Keratinocyte (primary cell): ENCODE measurements around the gene GRPEL1. TPM values are rescaled to one million over a fixed set of nuclear protein-coding genes. Genes with fewer than 3 reads are reported as not detected.

Experiments used
- DNase-seq: peaks from one replicate; pipeline ENCODE4 v3.0.0-alpha.2; 2011; ENCODE audit warnings: low read depth, missing footprints, low spot score
- FAIRE-seq: peaks from 2 replicates; lab custom pipeline; 2011; peaks lifted over from hg19 to GRCh38; lab: Jason Lieb, UNC
- H2AFZ ChIP-seq: 2 replicates; pipeline ENCODE4 v1.6.0; 2012; ENCODE audit warnings: low read length, control low read depth, inconsistent platforms; ENCODE audit not compliant: control insufficient read depth
- H3K27ac ChIP-seq: 2 replicates; pipeline ENCODE4 v1.5.1; 2011; ENCODE audit warnings: low read length; ENCODE audit not compliant: control insufficient read depth, insufficient read depth
- H3K27me3 ChIP-seq: 3 replicates; pipeline ENCODE4 v1.6.0; 2011; ENCODE audit warnings: low read length; ENCODE audit not compliant: control insufficient read depth, insufficient read depth; ENCODE audit errors: extremely low read depth
- H3K36me3 ChIP-seq, 2 experiments: 2 replicates in 1 of 2; 3 replicates in 1 of 2; pipeline ENCODE4 v1.5.1; 2011; ENCODE audit warnings: low read length in 2 of 2, mild to moderate bottlenecking in 1 of 2; ENCODE audit not compliant: control insufficient read depth in 2 of 2, insufficient read depth in 2 of 2; ENCODE audit errors: extremely low read depth in 1 of 2
- H3K4me1 ChIP-seq: 3 replicates; pipeline ENCODE4 v1.5.1; 2011; ENCODE audit warnings: low read length; ENCODE audit not compliant: control insufficient read depth, insufficient read depth; ENCODE audit errors: extremely low read depth
- H3K4me2 ChIP-seq: 3 replicates; pipeline ENCODE4 v1.6.0; 2011; ENCODE audit warnings: low read depth, low read length; ENCODE audit not compliant: control insufficient read depth, insufficient read depth; ENCODE audit errors: extremely low read depth
- H3K4me3 ChIP-seq, 3 experiments: fragments of 200-600 bp in 1 of 3; sonication (generic) in 1 of 3; 2 replicates in 2 of 3; 3 replicates in 1 of 3; pipeline ENCODE4 v1.5.1; 2011 to 2016; ENCODE audit warnings: low read length in 3 of 3, mild to moderate bottlenecking in 3 of 3, control low read depth in 2 of 3, inconsistent platforms in 1 of 3, low read depth in 1 of 3, mixed read lengths in 1 of 3, mixed run types in 1 of 3, moderate library complexity in 1 of 3; ENCODE audit not compliant: control insufficient read depth in 2 of 3, insufficient read depth in 2 of 3; ENCODE audit errors: extremely low read depth in 1 of 3
- H3K79me2 ChIP-seq: 2 replicates; pipeline ENCODE4 v1.6.0; 2012; ENCODE audit warnings: low read length; ENCODE audit not compliant: control insufficient read depth, insufficient read depth
- H3K9ac ChIP-seq: 3 replicates; pipeline ENCODE4 v1.6.0; 2011; ENCODE audit warnings: low read length; ENCODE audit not compliant: control insufficient read depth, insufficient read depth; ENCODE audit errors: extremely low read depth
- H3K9me1 ChIP-seq: 3 replicates; pipeline ENCODE4 v1.6.0; 2011; ENCODE audit warnings: low read length; ENCODE audit not compliant: control insufficient read depth, insufficient read depth; ENCODE audit errors: extremely low read depth
- H3K9me3 ChIP-seq: 2 replicates; pipeline ENCODE4 v1.5.1; 2012; ENCODE audit warnings: low read depth, low read length; ENCODE audit not compliant: control insufficient read depth
- H4K20me1 ChIP-seq: 3 replicates; pipeline ENCODE4 v1.6.0; 2011; ENCODE audit warnings: low read length; ENCODE audit not compliant: control insufficient read depth, insufficient read depth; ENCODE audit errors: extremely low read depth
- EZH2 ChIP-seq: IDR thresholded peaks from one replicate; pipeline ENCODE4 v1.6.1; 2012; ENCODE audit warnings: inconsistent platforms, mild to moderate bottlenecking, low read length, moderate library complexity
- dilution Hi-C: fragments of 300-500 bp; cut with MboI; formaldehyde crosslinking; loops from one replicate; pipeline ENCODE4 v1.7.0; 2020; ENCODE audit warnings: low sequenced_read_pairs; ENCODE audit not compliant: extremely low pct_ligation_motif_present
- polyA plus RNA-seq, 5 experiments: library from polyadenylated mRNA; depleted of rRNA in 3 of 5; stranded (reverse) in 3 of 5; stranded (forward) in 1 of 5; unstranded in 1 of 5; fragments of >200 nt; gene quantifications; 1 replicate in 1 of 5; 2 replicates in 3 of 5; 3 replicates in 1 of 5; pipeline versions ENCODE4 v1.2.1 to v1.2.3, GENCODE V29; 2011 to 2012; ENCODE audit warnings: missing spikeins in 2 of 5, low read depth in 1 of 5, low replicate concordance in 1 of 5
- TF ChIP-seq, protein P1 (sequence below), 3 experiments: IDR thresholded peaks in 1 of 3; conservative IDR thresholded peaks in 1 of 3; optimal IDR thresholded peaks in 1 of 3; 2 replicates in 2 of 3; 3 replicates in 1 of 3; pipeline versions ENCODE3 to v1.5.1; 2011; ENCODE audit warnings: low read length in 3 of 3, mild to moderate bottlenecking in 3 of 3, moderate library complexity in 2 of 3, control low read depth in 1 of 3, inconsistent platforms in 1 of 3; ENCODE audit not compliant: insufficient read depth in 2 of 3; ENCODE audit errors: extremely low read depth in 1 of 3

The GRPEL1 gene
- polyA plus RNA-seq, 1 donor (not counting 4 experiments of a cell fraction or from before 2014, with no cell fraction given): 59.1 TPM

DNA sequence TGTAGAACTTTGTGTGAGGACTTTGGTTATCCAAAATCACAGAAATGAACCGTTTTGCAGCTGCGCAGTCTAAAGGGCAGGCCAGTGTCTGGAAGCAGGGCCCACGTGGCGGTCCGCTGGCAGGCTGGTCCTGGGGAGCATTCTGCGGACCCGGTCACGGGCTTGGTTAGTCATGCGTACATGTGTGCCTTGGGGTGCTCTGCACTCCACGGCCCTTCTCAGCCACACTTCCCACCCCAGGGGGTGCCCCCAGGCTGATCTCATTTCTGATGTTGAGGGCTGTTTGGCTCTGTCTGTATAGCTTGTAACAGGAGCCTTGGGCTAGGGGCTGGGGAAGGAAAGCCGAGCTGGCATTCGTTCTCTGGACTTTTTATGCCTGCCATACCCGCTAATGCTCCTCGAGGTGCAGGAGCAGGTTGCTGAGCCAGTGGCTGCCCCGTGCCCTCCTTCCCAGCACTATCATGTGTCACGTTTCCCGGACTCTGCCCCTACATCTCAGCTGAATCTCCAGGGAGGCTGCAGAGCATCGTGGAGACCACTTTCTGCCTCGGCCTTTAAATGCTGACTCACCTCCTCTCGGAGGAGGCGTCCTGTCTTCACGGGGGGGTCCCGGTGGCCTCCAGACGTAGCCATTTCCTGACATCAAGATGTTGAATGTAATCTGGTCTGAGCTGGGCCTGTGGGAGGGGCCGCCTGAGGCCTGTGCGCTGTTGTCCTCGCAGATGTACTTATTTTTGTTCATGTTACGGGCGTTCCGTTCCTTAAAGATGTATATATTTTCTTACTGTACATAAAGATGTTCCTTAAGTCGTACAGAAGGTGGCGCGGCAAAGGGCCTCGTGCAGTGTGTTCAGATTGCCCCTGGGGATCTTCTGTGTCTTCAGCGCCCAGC is 36.1 kb downstream of the GRPEL1 start:
- H3K36me3 ChIP-seq: peaks cover 26 to 30% of the 10 kb centered on the region in 2 experiments
- TF ChIP-seq EZH2: no peak
- TF ChIP-seq, protein P1, sequence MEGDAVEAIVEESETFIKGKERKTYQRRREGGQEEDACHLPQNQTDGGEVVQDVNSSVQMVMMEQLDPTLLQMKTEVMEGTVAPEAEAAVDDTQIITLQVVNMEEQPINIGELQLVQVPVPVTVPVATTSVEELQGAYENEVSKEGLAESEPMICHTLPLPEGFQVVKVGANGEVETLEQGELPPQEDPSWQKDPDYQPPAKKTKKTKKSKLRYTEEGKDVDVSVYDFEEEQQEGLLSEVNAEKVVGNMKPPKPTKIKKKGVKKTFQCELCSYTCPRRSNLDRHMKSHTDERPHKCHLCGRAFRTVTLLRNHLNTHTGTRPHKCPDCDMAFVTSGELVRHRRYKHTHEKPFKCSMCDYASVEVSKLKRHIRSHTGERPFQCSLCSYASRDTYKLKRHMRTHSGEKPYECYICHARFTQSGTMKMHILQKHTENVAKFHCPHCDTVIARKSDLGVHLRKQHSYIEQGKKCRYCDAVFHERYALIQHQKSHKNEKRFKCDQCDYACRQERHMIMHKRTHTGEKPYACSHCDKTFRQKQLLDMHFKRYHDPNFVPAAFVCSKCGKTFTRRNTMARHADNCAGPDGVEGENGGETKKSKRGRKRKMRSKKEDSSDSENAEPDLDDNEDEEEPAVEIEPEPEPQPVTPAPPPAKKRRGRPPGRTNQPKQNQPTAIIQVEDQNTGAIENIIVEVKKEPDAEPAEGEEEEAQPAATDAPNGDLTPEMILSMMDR (optimal IDR thresholded peaks at IDR 0.05 in 1 of 3, IDR thresholded peaks at IDR 0.05 in 1 of 3, conservative IDR thresholded peaks at IDR 0.05 in 1 of 3; ENCODE audit: extremely low read depth in 1 of 3, insufficient read depth in 2 of 3, low read length in 3 of 3): no peak

DNA sequence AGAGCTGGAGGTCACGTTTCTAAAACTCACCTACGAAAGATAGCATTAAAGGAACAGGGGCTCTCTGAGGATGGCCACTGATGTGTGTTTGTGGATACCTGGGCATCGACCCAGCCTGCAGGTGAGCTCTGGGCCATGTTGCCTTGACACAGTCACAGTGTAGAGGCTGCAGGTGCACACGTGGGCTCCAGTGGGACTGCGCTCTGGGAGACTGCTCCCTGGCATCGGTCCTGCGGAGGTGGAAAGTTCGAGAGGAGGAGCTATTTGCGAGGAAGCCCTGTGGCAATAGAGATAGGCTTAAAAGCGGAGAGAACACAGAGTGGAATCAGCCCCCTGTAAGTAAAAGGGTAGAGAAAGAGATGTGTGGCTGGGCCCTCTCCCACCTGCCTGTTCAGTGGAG is 37.0 kb downstream of the GRPEL1 start:
- H3K9me1 ChIP-seq: no peaks in the 10 kb centered on the region
- dilution Hi-C loops: no loop called here
- no peaks in the 10 kb centered on the region for H4K20me1 ChIP-seq
- H3K9me3 ChIP-seq: no peaks in the 10 kb centered on the region
- no peak for TF ChIP-seq EZH2
- TF ChIP-seq, protein P1 (optimal IDR thresholded peaks at IDR 0.05 in 1 of 3, IDR thresholded peaks at IDR 0.05 in 1 of 3, conservative IDR thresholded peaks at IDR 0.05 in 1 of 3; ENCODE audit: extremely low read depth in 1 of 3, insufficient read depth in 2 of 3, low read length in 3 of 3): no peak
- DNase-seq (no peak), FAIRE-seq (no peak)
- no peak overlapping the region for H3K9ac ChIP-seq
- H3K79me2 ChIP-seq: no peaks in the 10 kb centered on the region
- no peaks in the 10 kb centered on the region for H3K27me3 ChIP-seq
- peaks cover 26 to 32% of the 10 kb centered on the region in 2 experiments for H3K36me3 ChIP-seq
- no peak overlapping the region for H3K4me3 ChIP-seq
- H3K4me1 ChIP-seq: peaks cover 5% of the 10 kb centered on the region
- H2AFZ ChIP-seq: no peak overlapping the region
- no peak overlapping the region for H3K4me2 ChIP-seq
- H3K27ac ChIP-seq: no peak overlapping the region

More for the DNA sequence above, 36.1 kb downstream of the GRPEL1 start:
- Histone ChIP-seq H3K9me1 (no peaks in the 10 kb centered on the region), H4K20me1 (no peaks in the 10 kb centered on the region), H3K4me3 (no peak overlapping the region), H3K27ac (no peak overlapping the region), H3K4me2 (no peak overlapping the region), H3K9ac (no peak overlapping the region), H3K27me3 (no peaks in the 10 kb centered on the region), H2AFZ (no peak overlapping the region), H3K9me3 (no peaks in the 10 kb centered on the region), H3K4me1 (peaks cover 5% of the 10 kb centered on the region), H3K79me2 (no peaks in the 10 kb centered on the region)
- dilution Hi-C loops: no loop called here
- DNase-seq: no peak
- FAIRE-seq: no peak
